Breast epithelium (tissue), 4 donors: ENCODE measurements around the gene MAGIX. TPM values are rescaled to one million over a fixed set of nuclear protein-coding genes. Genes with fewer than 3 reads are reported as not detected.

ENCODE experiments used
- DNase-seq, 2 donors: peaks; one replicate each; pipeline ENCODE4 v3.0.0-alpha.2; 2019; ENCODE audit warnings: low spot score in 2 of 2
- H3K27ac ChIP-seq, 2 donors: fragments of 200-600 bp; sonication (generic) in 1 of 2; one replicate each; pipeline ENCODE4 v1.5.1; 2016 to 2019; ENCODE audit warnings: mild to moderate bottlenecking in 1 of 2
- H3K27me3 ChIP-seq, 2 donors: fragments of 200-600 bp; sonication (generic) in 1 of 2; one replicate each; pipeline versions ENCODE4 v1.5.1 to v1.6.0; 2017 to 2019; ENCODE audit warnings: control low read depth in 1 of 2, mild to moderate bottlenecking in 1 of 2
- H3K36me3 ChIP-seq: fragments of 200-600 bp; one replicate; pipeline ENCODE4 v1.5.1; 2019
- H3K4me1 ChIP-seq, 2 donors: fragments of 200-600 bp; sonication (generic); one replicate each; pipeline ENCODE4 v1.5.1; 2016 to 2019; ENCODE audit warnings: control low read depth in 1 of 2
- H3K4me3 ChIP-seq, 3 donors: fragments of 200-600 bp; sonication (generic); 1 replicate in 2 of 3; 2 replicates in 1 of 3; pipeline ENCODE4 v1.5.1; 2016 to 2019; ENCODE audit warnings: mild to moderate bottlenecking in 3 of 3, moderate library complexity in 2 of 3
- H3K9me3 ChIP-seq, 2 donors: fragments of 200-600 bp; sonication (generic) in 1 of 2; one replicate each; pipeline ENCODE4 v1.5.1; 2016 to 2019; ENCODE audit warnings: control low read depth in 1 of 2
- CTCF ChIP-seq, 3 donors: fragments of 450-650 bp; IDR thresholded peaks; one replicate each; pipeline ENCODE4 v1.5.1; 2016 to 2017; ENCODE audit warnings: antibody characterized with exemption in 3 of 3, mild to moderate bottlenecking in 3 of 3, moderate library complexity in 3 of 3
- POLR2A ChIP-seq: fragments of 450-650 bp; IDR thresholded peaks from one replicate; pipeline ENCODE4 v1.6.1; 2016; ENCODE audit warnings: antibody characterized with exemption, mild to moderate bottlenecking, moderate library complexity
- POLR2AphosphoS5 ChIP-seq, 3 donors: sonication (generic); formaldehyde crosslinking; IDR thresholded peaks; one replicate each; pipeline ENCODE4 v1.6.1; 2017; ENCODE audit warnings: antibody characterized with exemption in 3 of 3
- intact Hi-C: fragments of 100-400 bp; cut with DNase I; formaldehyde crosslinking; loops from one replicate; pipeline ENCODE4 v1.15.1; 2023; ENCODE audit warnings: low total_unique reads
- total RNA-seq, 3 donors: library from RNA; depleted of rRNA; stranded (reverse); fragments of >200 nt; gene quantifications; one replicate each; pipeline ENCODE4 v1.1.0, GENCODE V29; 2016

The MAGIX gene
- total RNA-seq, 3 donors from 2014 or later: 1.3 to 12.4 (median 4.9) TPM

DNA sequence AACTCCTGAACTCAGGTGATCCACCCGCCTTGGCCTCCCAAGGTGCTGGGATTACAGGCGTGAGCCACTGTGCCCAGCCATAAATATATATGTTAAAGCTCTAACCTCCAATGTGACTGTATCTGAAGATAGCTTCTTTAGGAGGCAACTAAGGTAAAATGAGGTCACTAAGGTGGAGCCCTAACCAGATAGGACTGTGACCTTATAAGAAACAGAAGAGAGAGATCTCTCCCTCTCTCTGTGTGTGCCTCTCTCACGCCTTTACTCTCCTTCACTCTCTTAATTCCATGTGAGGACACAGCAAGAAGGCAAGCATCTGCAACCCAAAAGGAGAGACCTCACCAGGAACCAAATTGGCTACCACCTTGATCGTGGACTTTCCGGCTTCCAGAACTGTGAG, 926 bp upstream of the MAGIX start:
- no peaks in the 10 kb centered on the region for H3K9me3 ChIP-seq
- DNase-seq: no peak
- intact Hi-C loops: no loop called here
- H3K4me3 ChIP-seq: no peak overlapping the region
- TF ChIP-seq POLR2A: no peak
- no peak for TF ChIP-seq CTCF (IDR thresholded peaks at IDR 0.05)
- no peak for TF ChIP-seq POLR2AphosphoS5 (IDR thresholded peaks at IDR 0.05)
- no peak overlapping the region for H3K27ac ChIP-seq
- no peaks in the 10 kb centered on the region for H3K4me1 ChIP-seq
- H3K36me3 ChIP-seq: no peaks in the 10 kb centered on the region
- peaks cover 0 to 28% of the 10 kb centered on the region in 2 donors for H3K27me3 ChIP-seq

GRCh38 chrX:49163555-49164419, 1.2 kb downstream of the MAGIX start:
- peak overlapping the region; percentile 87 to 98 for H3K27ac ChIP-seq
- peak in 2 of 3 donors; percentile 33 to 83 for TF ChIP-seq CTCF (IDR thresholded peaks at IDR 0.05)
- no peak for TF ChIP-seq POLR2A
- TF ChIP-seq POLR2AphosphoS5 (IDR thresholded peaks at IDR 0.05): peak in 2 of 3 donors; percentile 48 to 57
- H3K9me3 ChIP-seq: no peaks in the 10 kb centered on the region
- no peaks in the 10 kb centered on the region for H3K4me1 ChIP-seq
- H3K4me3 ChIP-seq: peak overlapping the region; percentile 36 to 70 (median 51)
- peaks cover 0 to 15% of the 10 kb centered on the region in 2 donors for H3K27me3 ChIP-seq
- H3K36me3 ChIP-seq: no peaks in the 10 kb centered on the region
- intact Hi-C loops: no loop called here
- DNase-seq: peak; percentile 82

DNA sequence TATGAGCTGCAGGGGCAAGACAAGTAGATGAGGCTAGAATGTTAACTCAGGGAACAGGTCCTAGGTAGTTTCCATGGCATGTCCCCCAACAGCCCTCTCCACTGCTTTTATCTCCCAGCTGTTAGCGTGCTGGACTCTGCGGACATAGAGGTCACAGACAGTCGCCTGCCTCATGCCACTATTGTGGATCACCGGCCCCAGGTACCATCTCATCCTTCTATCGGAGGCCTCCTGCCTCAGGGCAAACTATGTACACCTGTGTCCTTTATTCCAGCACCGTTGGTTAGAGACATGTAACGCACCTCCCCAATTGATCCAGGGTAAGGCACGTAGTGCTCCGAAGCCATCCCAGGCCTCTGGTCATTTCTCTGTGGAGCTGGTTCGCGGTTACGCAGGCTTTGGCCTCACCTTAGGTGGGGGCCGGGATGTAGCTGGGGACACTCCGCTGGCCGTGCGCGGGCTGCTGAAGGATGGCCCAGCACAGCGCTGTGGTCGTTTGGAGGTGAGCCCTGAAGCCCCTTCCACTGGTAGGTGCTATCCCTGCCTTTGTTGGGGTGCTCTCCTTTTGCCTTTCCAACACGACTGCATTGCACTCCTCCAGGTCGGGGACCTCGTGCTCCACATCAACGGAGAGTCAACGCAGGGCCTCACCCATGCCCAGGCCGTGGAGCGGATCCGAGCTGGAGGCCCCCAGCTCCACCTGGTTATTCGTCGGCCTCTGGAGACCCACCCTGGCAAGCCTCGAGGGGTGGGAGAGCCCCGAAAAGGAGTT, 2.2 kb downstream of the MAGIX start:
- no peaks in the 10 kb centered on the region for H3K4me1 ChIP-seq
- H3K27ac ChIP-seq: peak overlapping the region; percentile 87 to 98
- intact Hi-C loops: no loop called here
- no peaks in the 10 kb centered on the region for H3K9me3 ChIP-seq
- peaks cover 0 to 8% of the 10 kb centered on the region in 2 donors for H3K27me3 ChIP-seq
- H3K4me3 ChIP-seq: no peak overlapping the region
- DNase-seq: no peak
- no peak for TF ChIP-seq CTCF (IDR thresholded peaks at IDR 0.05)
- no peak for TF ChIP-seq POLR2AphosphoS5 (IDR thresholded peaks at IDR 0.05)
- no peak for TF ChIP-seq POLR2A
- H3K36me3 ChIP-seq: no peaks in the 10 kb centered on the region

DNA sequence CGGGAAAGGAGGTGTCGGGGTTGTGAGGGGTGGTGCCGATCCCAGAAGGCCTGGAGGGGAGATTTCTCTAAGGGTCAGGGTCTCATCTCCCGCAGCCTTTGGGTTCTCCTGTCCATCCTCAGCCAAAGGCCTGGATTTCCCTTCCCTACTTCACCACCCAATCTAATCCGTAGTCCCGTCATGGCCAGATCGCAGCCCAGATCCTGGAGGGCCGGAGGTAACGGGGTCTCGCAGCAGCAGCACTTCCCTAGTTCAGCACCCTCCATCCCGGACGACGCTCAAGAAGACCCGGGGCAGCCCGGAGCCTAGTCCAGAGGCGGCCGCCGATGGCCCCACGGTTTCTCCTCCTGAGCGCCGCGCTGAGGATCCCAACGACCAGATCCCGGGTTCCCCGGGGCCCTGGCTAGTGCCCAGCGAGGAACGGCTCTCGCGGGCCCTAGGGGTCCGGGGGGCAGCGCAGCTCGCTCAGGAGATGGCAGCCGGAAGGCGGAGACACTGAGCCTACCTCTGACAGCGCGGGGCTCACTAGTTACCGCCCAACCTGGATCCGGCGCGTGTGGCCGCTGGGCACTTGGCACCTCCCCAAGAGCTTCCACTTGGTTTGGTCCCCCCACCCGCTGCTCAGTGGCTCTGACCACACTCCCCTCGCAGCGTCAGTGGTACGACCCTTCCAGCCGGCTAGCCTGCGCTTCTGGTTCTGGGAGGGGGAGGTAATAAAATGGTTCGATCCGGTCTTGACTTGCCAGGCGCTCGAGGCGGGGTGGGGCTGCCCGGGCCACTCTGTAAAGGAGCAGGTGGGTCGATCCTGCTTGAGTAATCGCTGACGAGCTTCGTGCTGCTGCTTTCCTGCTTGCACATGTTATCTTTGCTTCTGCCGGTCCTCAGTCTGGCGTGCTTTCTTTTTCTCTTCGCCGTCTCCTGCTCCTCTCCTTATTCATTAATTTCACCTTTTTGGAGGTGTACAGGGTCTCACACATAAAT, 3.6 kb downstream of the MAGIX start:
- Histone ChIP-seq H3K27me3 (peaks cover 0 to 8% of the 10 kb centered on the region in 2 donors), H3K4me1 (no peaks in the 10 kb centered on the region), H3K9me3 (no peaks in the 10 kb centered on the region), H3K36me3 (no peaks in the 10 kb centered on the region), H3K4me3 (peak overlapping the region; percentile 33 to 60 (median 35)), H3K27ac (peak overlapping the region; percentile 77 to 92)
- intact Hi-C loops: no loop called here
- peak; percentile 83 to 87 for DNase-seq
- TF ChIP-seq POLR2AphosphoS5 (IDR thresholded peaks at IDR 0.05) (no peak), POLR2A (no peak), CTCF (IDR thresholded peaks at IDR 0.05) (peak in 2 of 3 donors; percentile 15 to 29)
